GM23338 (cell line): ENCODE measurements around the gene ZNF366. TPM values are rescaled to one million over a fixed set of nuclear protein-coding genes. Genes with fewer than 3 reads are reported as not detected.

Experiments used
- ATAC-seq: fragments of 200-7000 bp; cut with Tn5 transposase; 3 replicates; pipeline ENCODE4 v1.9.1; 2020
- DNase-seq: peaks from one replicate; pipeline ENCODE4 v3.0.0-alpha.2; 2015; ENCODE audit warnings: low spot score
- H2AFZ ChIP-seq: fragments of 200-600 bp; sonication (generic); 2 replicates; pipeline ENCODE4 v1.8.0; 2016; ENCODE audit warnings: antibody characterized with exemption, mild to moderate bottlenecking, moderate library complexity
- H3F3A ChIP-seq: fragments of 200-600 bp; sonication (generic); replicated peaks from 2 replicates; pipeline ENCODE4 v1.8.0; 2017; ENCODE audit warnings: antibody characterized with exemption, mixed run types, low read depth
- H3K27ac ChIP-seq: fragments of 200-600 bp; sonication (generic); 2 replicates; pipeline ENCODE4 v1.6.1; 2016; ENCODE audit warnings: low read depth
- H3K27me3 ChIP-seq: fragments of 200-600 bp; sonication (generic); 2 replicates; pipeline ENCODE4 v1.8.0; 2016; ENCODE audit warnings: mild to moderate bottlenecking, mixed run types, moderate library complexity; ENCODE audit not compliant: insufficient read depth
- H3K36me3 ChIP-seq: fragments of 200-600 bp; sonication (generic); 2 replicates; pipeline ENCODE4 v1.8.0; 2016; ENCODE audit warnings: mild to moderate bottlenecking; ENCODE audit not compliant: insufficient read depth
- H3K4me1 ChIP-seq: fragments of 200-600 bp; sonication (generic); 2 replicates; pipeline ENCODE4 v1.8.0; 2016; ENCODE audit warnings: mild to moderate bottlenecking, moderate library complexity; ENCODE audit not compliant: insufficient read depth
- H3K4me2 ChIP-seq: fragments of 200-600 bp; sonication (generic); 2 replicates; pipeline ENCODE4 v1.7.1; 2017; ENCODE audit warnings: mixed run types
- H3K4me3 ChIP-seq: fragments of 200-600 bp; sonication (generic); 2 replicates; pipeline ENCODE4 v1.6.1; 2016; ENCODE audit warnings: mixed run types
- H3K79me2 ChIP-seq: fragments of 200-600 bp; sonication (generic); replicated peaks from 2 replicates; pipeline ENCODE4 v1.8.0; 2017; ENCODE audit warnings: mild to moderate bottlenecking; ENCODE audit not compliant: insufficient read depth
- H3K9me2 ChIP-seq: fragments of 200-600 bp; sonication (generic); 2 replicates; pipeline ENCODE4 v1.8.0; 2017; ENCODE audit not compliant: insufficient read depth
- H4K20me1 ChIP-seq: fragments of 200-600 bp; sonication (generic); replicated peaks from 2 replicates; pipeline ENCODE4 v1.8.0; 2017; ENCODE audit warnings: mild to moderate bottlenecking; ENCODE audit not compliant: insufficient read depth
- H3K27ac Mint-ChIP-seq: 2 replicates; pipeline ENCODE4 v1.8.0; 2020; ENCODE audit warnings: inconsistent platforms, mild to moderate bottlenecking, moderate library complexity, mixed read lengths
- H3K27me3 Mint-ChIP-seq: 3 replicates; pipeline ENCODE4 v1.8.0; 2022; ENCODE audit warnings: low read depth, mild to moderate bottlenecking, moderate library complexity, mixed read lengths, inconsistent platforms; ENCODE audit not compliant: insufficient read depth, poor library complexity
- H3K36me3 Mint-ChIP-seq: 3 replicates; pipeline ENCODE4 v1.8.0; 2021; ENCODE audit warnings: low read depth, mild to moderate bottlenecking, inconsistent platforms, moderate library complexity, mixed read lengths
- H3K4me1 Mint-ChIP-seq: 3 replicates; pipeline ENCODE4 v1.8.0; 2020; ENCODE audit warnings: mild to moderate bottlenecking, inconsistent platforms, mixed read lengths
- H3K4me3 Mint-ChIP-seq: 3 replicates; pipeline ENCODE4 v1.8.0; 2021; ENCODE audit warnings: moderate library complexity, mild to moderate bottlenecking, inconsistent platforms, mixed read lengths
- H3K9me3 Mint-ChIP-seq: 3 replicates; pipeline ENCODE4 v1.8.0; 2020; ENCODE audit warnings: moderate library complexity, mild to moderate bottlenecking, inconsistent platforms, mixed read lengths
- CREB1 ChIP-seq: fragments of 250-450 bp; sonication (Bioruptor Pico); IDR thresholded peaks from 2 replicates; pipeline ENCODE4 v1.5.0; 2020; ENCODE audit warnings: low read depth, mild to moderate bottlenecking, moderate library complexity
- ETS1 ChIP-seq: IDR thresholded peaks from 2 replicates; pipeline ENCODE4 v1.6.1; 2016; ENCODE audit warnings: antibody characterized with exemption
- EZH2phosphoT487 ChIP-seq: fragments of 200-600 bp; sonication (generic); IDR thresholded peaks from one replicate; pipeline ENCODE4 v1.8.1; 2018; ENCODE audit warnings: antibody characterized with exemption; ENCODE audit not compliant: unreplicated experiment
- JUNB ChIP-seq: IDR thresholded peaks from one replicate; pipeline ENCODE4 v1.6.1; 2016; ENCODE audit warnings: antibody characterized with exemption; ENCODE audit not compliant: unreplicated experiment
- REST ChIP-seq: IDR thresholded peaks from one replicate; pipeline ENCODE4 v1.6.1; 2018; ENCODE audit warnings: antibody characterized with exemption; ENCODE audit not compliant: unreplicated experiment
- STAT1 ChIP-seq: IDR thresholded peaks from one replicate; pipeline ENCODE4 v1.6.1; 2016; ENCODE audit warnings: antibody characterized with exemption; ENCODE audit not compliant: unreplicated experiment
- ZNF462 ChIP-seq: fragments of 250-450 bp; sonication (Bioruptor Pico); IDR thresholded peaks from 2 replicates; pipeline ENCODE4 v1.5.0; 2020; ENCODE audit warnings: mild to moderate bottlenecking, moderate library complexity
- polyA plus RNA-seq: library from polyadenylated mRNA; unstranded; fragments of >200 nt; fragmentation: Nextera tagmentation; extraction: Ambion mirVana; gene quantifications from 2 replicates; pipeline ENCODE4 v1.2.1, GENCODE V29; 2016
- total RNA-seq: library from RNA; depleted of rRNA; stranded (reverse); fragments of >200 nt; shearing (Covaris generic); gene quantifications from 2 replicates; pipeline ENCODE4 v1.2.3, GENCODE V29; 2014

The ZNF366 gene
- total and polyA plus RNA-seq, 2 experiments from 2014 or later = not detected

- no peaks in the 10 kb centered on the region for H3K36me3 ChIP-seq
- ATAC-seq (no peak; the same call in 2 of the 3 replicates), DNase-seq (no peak)
- H3K27me3 ChIP-seq = no peaks in the 10 kb centered on the region
- no peak overlapping the region for H3K4me3 ChIP-seq
- no peaks in the 10 kb centered on the region for H3K36me3 Mint-ChIP-seq
- H3K79me2 ChIP-seq = no peaks in the 10 kb centered on the region
- no peaks in the 10 kb centered on the region for H3F3A ChIP-seq
- H3K27ac Mint-ChIP-seq = no peak overlapping the region
- H3K9me2 ChIP-seq = peaks cover 22% of the 10 kb centered on the region
- H3K4me3 Mint-ChIP-seq = no peak overlapping the region
- no peaks in the 10 kb centered on the region for H3K9me3 Mint-ChIP-seq
- H2AFZ ChIP-seq = peak overlapping the region; percentile 94
- no peak for TF ChIP-seq REST
- TF ChIP-seq ETS1 = no peak
- no peak overlapping the region for H3K27ac ChIP-seq
- peaks cover 12% of the 10 kb centered on the region for H3K4me1 Mint-ChIP-seq
- H3K4me1 ChIP-seq = no peaks in the 10 kb centered on the region
- H4K20me1 ChIP-seq = no peaks in the 10 kb centered on the region
- H3K27me3 Mint-ChIP-seq = peaks cover 8% of the 10 kb centered on the region
- H3K4me2 ChIP-seq = no peak overlapping the region
Observed at GRCh38 chr5:72452515-72453245, 54.5 kb downstream of the ZNF366 start.

GRCh38 chr5:72451741-72452505 is 55.3 kb downstream of the ZNF366 start:
- Histone ChIP-seq H3K4me1 (no peaks in the 10 kb centered on the region), H3K4me3 (no peak overlapping the region), H2AFZ (peak overlapping the region; percentile 94), H3F3A (no peaks in the 10 kb centered on the region), H4K20me1 (no peaks in the 10 kb centered on the region), H3K27me3 (no peaks in the 10 kb centered on the region), H3K9me2 (peaks cover 26% of the 10 kb centered on the region), H3K36me3 (no peaks in the 10 kb centered on the region), H3K27ac (no peak overlapping the region), H3K79me2 (no peaks in the 10 kb centered on the region), H3K4me2 (no peak overlapping the region)
- Mint-ChIP-seq H3K27ac (no peak overlapping the region), H3K36me3 (no peaks in the 10 kb centered on the region), H3K9me3 (no peaks in the 10 kb centered on the region), H3K27me3 (peaks cover 8% of the 10 kb centered on the region), H3K4me1 (peaks cover 12% of the 10 kb centered on the region), H3K4me3 (no peak overlapping the region)
- DNase-seq (no peak), ATAC-seq (peak; percentile 58)
- TF ChIP-seq CREB1 (CRISPR knock-in tag) (no peak), EZH2phosphoT487 (no peak), STAT1 (no peak), JUNB (no peak), ZNF462 (CRISPR knock-in tag) (no peak)
